ENCODE results near the gene MINDY4.

The MINDY4 gene

DNA sequence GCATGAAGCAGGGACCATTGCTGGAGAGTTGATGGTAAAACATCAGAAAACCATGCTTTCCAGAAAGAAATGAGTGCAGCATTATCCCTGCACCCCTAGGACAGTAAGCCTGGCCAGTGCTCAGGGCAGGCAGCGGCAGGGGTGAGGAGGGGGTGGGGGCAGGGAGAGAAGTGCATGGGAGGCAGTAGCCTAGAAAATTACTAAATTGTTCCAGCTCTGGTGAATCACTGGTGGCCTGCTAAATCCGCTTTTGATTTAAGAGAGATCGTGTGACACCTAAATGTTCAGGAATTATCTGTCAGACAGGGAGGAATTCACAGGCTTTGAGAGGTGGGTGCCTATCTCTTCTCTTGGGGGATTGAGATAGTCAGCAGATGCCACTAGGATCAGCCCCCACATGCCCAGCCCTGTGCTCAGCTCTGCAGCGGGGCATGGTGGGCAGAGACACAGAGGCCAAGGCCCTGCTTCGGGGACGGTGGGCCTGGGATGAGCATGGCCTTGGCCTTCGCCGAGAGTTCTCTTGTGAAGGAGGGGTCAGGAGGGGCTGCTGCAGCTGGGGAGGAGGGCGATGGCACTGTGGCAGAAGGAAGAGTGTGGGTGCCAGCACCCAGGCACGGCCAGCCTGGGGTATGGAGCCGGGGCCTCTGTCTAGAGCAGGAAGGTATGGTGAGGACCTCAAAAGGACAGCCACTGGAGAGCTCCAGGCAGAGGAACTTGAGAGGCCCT is 135.5 kb downstream of the MINDY4 start:
- DNase-seq: no peak

DNA sequence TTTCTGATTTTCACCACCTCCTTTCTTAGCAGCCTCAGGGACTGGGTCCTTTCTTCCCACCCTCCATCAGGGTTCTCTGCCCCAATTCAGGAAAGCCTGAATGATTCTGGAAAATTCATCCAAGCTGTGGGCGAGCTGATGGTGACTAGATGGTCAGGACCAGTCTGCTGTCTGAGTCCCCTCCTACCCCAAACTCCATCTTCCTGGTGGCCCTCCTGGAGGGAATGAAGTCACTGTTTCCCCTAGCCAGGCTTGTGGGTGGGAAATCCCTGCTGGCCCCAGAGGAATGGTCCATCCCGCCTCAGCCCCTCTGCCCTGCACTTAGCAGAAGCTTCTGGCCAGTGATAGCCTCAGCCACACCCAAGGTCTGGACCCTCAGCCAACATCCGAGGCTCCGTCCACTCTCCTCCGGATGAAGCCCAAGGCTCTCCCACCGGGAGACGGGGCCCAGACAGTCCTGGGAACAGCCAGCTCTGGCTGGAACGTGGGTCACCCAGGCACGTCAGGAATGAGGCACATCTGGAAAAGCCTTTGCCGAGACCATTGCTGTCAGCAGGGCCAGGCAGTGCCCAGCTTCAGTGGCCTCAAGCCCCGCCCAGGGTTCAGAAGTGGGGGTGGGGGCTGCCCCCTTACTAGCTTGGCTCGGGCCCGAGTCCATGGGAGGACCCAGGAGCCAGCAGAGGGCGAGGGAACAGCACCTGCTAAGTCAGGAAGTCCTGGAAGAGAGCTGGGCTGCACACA is 136.5 kb downstream of the MINDY4 start:
- no peak for DNase-seq

DNA sequence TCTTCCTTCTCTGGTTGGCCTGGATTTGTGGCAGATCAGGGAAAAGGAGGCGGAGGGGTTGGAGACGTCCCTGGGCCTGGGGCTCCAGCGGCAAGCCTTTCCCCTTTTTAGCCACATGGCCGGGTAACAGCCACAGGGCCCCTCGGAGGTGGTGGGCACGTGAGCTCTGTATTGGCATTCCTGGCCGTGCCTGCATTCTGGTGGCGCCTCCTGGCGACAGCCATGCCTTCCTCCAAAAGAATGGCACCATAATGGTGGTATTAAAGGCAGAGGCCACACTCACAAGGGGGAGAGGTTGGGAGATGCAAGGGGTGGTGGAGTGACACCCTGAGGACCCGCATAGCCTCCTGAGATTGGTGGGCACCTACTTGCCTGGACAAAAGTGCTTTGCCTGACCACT is 137.5 kb downstream of the MINDY4 start:
- no peak for DNase-seq

DNA sequence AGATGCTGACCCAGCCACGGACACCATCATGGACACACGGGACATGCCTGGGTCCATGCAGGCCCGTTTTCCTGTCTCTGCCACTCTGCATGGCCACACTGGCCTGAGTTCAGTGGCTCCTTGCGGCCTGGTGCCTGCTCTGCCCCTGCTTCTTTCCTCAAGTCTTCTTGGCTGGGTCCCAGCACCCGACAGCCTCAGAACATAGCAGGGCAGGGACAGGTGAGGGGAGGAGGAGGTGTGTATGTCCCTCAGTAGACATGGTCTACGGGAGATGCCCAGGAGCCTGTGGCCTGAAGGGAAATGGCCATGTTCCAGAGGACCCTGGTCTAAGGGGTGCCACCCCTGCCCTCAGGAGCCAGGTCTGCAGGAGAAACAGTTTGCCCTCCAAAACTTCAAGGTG is 138.2 kb downstream of the MINDY4 start:
- DNase-seq: no peak

DNA sequence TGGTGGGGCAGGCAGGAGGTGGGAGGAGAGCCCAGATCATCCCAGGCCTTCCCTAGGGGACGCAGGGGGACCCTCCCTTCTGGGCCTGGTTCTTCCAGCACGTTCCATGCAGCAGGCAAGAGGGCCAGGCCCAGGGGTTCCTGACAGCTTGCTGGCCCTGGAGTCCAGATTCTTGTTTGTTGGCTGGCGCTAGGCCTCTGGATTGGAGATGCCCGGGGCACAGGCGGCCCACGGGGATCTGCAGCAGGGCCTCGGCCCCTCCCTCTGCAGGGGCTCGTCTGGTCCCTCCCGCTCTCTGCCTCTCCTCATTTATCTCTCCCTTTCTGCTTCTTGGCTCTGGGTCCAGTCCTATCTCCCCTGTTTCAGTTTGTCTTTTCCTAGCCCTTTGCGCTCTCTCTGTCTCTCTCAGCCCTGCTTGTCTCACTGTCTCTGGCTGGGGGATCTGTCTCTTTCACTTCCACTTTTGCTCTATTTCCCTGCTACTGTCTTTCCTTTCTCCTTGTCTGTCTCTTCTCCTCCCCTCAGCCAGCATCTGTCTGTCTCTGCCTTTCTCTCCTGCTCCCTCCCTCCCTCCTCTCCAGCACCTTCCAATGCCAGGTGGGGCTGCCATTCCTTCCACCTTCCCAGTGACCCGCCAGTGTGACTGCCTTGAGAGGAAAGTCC is 139.3 kb downstream of the MINDY4 start:
- no peak for DNase-seq

DNA sequence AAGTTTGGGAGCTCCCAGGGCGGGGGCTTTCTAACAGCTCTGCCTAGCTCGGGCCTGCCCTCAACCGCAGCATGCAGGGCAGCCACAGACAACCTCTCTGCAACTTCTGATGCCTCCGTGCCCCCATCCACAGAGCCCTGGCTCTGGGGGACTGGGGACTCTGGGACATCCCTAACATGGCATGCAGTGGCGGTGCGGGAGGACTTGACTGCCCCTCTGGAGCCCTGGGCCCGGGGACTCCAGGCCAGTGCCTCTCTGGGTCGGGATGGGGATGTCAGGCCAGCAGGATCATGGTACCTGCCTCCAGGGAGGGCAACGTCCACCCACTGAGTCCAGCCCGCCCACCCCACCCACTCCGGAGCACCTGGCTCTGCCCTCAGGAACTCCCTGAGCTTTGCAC is 139.9 kb downstream of the MINDY4 start:
- no peak for DNase-seq

DNA sequence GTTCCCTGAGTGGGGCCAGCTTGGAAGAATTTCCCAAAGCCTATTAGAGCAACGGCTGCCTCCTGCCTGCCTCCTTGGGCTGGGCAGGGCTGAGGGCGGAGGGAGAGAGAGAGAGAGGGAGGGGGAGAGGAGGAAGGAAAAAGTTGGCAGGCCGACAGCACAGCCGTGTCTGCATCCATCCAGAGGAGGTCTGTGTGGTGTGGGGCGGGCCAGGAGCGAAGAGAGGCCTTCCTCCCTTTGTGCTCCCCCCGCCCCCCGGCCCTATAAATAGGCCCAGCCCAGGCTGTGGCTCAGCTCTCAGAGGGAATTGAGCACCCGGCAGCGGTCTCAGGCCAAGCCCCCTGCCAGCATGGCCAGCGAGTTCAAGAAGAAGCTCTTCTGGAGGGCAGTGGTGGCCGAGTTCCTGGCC is 140.3 kb downstream of the MINDY4 start, which contains the start of gene AQP1:
AQP1 (plus strand) TSS at position 293 of the 409 bp plus-strand sequence; CDS start at position 350, 57 bp downstream.
- no peak for DNase-seq

DNA sequence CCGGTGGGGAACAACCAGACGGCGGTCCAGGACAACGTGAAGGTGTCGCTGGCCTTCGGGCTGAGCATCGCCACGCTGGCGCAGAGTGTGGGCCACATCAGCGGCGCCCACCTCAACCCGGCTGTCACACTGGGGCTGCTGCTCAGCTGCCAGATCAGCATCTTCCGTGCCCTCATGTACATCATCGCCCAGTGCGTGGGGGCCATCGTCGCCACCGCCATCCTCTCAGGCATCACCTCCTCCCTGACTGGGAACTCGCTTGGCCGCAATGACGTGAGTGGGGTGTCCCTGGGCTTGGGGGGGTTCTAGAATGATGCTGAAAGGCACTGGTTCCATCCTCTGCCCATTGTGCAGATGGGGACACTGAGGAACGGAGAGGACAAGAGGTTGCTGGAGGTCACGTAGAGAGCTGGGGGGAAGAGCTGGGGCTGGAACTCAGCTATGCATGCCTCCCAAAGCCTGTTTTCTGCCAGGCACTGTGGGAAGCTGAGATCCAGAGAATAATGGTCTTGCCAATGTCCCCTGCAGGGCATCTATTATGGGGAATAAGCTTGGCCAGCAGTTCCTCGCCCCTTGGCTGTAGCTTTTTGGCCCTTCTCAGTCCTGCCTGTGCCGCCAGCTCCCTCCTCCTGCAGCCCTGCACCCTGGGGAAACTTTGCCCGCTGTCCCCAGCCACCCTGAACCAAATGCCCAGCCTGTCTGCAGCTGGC is 141.0 kb downstream of the MINDY4 start:
- DNase-seq: no peak

DNA sequence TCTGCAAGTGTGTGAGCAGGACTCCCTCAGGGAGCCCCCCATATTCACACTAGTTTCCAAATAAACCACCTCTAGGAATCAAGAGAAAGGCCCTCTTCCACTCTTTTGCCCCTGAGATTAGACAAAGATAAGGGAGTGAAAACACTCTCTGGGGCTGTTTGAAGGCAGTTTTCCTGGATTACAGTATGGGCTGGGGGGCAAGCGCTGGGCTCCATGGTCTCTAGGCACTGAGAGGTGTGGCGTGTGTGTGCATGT is 141.4 kb downstream of the MINDY4 start:
- no peak for DNase-seq

DNA sequence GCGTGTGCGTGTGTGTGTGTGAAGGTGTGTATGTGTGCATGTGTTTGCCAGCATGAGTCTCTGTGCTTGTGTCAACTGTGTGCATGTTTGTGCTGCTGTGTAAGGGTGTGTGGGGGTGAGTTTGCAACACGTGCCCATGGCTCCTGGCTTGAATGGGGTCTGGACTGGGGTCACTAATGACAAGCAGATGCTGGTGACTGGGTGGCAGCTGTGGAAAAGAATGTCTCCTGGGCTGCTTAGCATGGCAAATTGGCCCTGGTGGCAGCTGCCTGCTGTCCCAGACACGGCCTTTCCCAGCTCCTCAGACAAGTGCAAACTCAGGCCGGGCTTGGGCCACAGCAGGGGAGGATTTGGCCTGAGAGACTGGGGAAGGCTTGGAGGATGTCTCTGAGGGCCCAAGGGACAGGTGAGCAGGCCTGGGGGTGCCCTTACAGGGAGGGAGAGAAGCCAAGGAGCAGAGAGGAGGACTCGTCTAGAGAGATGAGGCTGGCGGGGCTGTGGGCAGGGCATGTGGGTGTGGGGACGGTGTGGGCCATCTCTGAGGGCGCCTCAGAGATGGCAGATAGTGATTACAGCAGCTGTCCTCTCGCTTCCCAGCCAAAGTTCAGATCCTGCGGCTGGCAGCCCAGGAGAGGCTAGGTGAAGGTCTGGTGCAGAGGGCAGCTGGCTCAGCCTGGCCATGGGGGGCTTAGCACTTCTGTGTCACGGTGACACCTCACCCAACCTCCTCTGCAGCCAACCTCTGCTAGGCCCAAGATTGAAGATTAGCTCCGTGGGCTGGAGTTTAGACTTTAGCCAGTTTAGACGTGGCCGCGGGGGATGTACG is 142.0 kb downstream of the MINDY4 start:
- DNase-seq: no peak

DNA sequence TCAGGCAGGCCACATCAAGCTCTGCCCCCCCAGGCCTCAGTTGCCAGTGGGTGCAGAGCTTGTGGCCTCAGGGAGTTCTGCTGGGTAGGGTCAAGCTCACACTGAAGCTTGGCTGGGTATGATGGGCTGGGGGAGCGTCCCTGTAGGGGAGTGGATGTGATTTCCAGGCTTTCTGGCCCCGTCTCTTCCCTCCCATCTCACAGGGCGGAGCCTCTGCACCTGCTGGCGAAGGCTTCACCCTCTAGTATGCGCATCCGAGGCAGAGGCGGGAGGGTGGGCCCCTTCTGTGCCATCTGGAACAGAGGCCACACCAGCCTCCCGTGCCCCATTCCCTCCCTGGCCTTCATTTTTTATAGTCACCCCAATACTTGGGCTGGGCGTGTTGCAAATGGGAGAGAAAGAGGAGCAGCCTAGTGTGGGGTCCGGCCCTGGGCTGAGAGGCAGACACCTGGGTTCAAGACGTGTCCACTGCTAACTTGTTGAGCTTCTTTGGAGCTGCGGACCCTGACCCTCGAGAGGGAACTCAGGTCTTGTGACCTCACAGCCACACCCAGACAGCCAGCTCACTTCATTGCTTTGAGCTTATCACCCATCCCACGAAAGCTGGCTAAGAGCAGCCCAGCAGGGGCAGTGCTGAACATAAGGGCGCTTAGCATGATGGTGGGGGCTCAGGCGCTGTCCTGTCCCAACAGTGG is 142.8 kb downstream of the MINDY4 start:
- no peak for DNase-seq

DNA sequence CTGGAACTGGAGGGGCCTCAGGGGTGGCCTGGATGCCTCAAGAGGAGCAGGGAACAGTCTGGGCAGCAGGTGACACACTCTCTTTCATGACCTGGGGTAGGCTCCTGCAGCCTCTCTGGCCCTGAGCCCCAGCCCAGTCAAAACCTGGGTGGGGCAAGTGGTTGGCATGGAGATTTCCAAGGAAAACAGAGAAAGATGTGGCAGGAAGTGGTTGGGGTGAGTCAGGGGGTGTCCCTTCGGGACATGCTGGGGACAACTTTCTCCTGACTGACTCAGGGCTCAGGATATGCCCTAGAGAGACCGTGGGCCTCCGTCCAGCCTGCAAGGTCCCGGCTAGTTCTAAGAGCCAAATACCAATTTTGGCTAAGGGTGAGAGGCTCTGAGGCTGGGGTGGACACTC is 143.4 kb downstream of the MINDY4 start:
- DNase-seq: no peak

DNA sequence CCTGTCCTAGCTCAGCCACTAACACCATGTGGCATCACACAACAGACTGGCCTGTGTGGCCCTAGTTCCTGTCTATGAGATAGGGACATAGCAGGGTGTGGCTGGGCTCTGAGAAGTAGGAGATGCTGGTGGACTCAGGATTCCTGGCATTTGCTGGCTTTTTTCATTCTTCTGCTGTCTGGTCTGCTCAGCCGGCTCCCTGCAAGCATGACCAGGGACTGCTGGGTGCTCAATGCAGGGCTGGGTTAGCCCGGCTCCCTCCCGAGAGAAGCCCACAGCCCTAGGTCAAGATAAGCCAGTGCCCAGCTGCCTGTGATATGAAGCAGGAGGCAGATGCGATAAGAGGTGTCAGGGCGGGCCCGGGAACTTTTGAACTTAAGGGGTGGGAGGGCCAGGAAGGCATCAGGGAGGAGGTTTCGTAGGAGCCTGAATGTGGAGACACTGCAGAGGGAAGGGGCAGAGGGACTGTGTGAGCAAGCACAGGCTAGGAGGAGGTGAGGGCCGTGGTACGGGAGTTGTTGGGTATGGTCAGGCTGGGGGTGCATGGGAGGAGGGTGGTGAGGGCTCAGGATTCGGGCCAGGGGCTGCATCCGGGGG is 143.9 kb downstream of the MINDY4 start:
- DNase-seq: no peak

DNA sequence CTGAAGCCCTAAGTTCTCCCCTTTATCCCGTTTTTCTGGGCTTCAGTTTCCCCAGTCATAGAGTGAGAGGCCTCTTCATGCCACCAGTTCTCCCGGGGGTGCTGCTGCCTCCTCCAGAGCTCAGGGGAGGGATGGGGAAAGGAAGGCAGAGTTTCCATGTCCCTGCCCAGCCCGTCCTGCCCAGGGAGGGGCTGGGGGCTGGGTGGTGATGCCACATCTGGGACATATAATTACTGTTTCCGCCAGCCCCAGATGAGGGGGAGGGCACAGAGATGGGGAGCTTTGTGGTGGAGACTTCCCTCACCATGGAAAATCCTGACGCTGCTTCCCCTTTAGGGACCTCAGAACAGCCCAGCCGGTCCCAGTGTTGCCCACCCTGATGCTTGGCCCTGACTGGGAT is 144.5 kb downstream of the MINDY4 start:
- DNase-seq: no peak

DNA sequence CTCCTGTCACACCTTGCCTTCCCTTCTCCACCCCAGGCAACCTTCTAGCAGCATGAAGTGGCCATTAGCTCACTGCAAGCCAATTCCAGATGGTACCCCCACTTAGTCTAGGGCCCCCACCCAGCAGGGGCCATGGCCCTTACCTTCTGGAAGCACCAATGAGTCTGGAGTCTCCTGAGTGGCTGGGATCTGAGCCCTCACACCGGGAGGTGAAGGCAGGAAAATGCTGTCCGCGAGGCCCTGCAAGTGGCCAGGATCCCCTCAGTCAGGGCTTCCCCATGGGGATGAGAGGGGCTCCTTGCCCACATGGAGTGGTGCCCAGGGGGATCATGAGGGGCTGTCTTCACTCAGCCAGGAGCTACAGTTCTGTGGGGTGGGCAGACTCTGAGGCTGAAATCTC is 145.0 kb downstream of the MINDY4 start:
- DNase-seq: no peak

DNA sequence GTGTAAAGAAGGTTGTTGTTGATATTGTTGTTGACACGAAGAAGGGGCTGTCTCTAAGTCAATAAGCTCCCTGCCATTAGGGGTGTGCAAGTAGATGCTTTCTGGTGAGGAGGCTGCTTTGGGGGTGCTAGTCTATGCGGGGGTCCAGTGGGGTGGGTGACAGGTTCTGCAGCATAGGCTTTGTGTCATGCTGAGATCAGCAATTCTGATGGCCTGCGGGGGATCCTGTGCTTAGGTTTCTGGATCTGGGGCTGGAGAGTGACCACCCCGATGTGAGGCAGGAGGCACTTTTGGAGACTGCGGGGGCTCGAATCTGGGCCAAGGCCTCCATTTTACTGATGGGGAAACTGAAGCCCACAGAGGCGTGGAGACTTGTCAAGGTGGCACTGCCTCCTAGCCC is 145.6 kb downstream of the MINDY4 start:
- DNase-seq: no peak

DNA sequence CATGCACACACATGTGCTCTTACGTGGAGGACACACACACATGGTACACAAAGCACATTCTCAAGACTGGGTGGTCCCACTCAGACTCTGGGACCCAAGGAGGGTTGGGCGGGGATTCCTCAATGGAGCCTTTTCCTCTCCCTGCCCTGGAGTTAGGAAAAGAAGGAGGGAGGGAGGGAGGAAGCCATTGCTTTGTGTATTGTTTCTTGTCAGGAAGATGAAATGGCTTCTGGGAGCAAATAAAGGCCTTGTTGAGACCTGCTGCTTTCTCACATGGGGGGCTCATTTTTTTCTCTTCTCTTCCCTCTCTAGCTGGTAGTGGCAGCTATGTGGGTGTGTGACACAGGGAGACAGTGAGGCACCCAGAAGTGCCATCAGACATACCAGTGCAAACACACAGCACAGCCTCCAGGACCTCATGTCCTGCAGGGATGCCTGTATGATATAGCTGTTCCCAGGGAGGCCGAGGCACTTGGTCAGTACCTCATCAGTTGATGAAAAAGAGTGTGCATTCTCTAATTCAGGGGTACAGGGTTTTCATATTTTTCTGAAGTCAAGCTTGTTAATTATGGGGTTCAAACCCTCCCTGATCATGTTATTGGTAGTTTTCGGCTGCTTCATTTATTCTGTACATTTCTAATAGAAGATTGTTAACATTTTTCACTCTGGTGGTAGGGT is 146.1 kb downstream of the MINDY4 start:
- no peak for DNase-seq

DNA sequence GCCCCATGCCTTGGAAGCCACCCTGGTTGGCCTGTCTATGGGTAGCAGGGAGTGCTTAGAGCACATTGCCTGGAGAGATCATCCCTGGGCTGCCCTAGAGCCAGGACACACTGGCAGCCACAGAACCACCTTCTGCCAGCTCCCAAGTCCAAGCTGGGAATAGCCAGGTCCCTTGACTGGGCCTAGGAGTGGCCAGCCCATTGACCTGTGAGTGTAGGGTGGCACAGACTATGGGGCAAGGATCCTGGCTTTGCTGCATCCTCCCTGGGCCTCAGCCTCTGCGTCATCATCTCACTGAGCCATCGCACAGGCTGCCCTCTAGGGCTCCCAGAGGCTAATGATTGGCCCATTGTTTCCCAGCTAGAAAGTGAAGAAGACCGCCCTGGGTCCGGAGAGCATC is 147.5 kb downstream of the MINDY4 start:
- DNase-seq: no peak

DNA sequence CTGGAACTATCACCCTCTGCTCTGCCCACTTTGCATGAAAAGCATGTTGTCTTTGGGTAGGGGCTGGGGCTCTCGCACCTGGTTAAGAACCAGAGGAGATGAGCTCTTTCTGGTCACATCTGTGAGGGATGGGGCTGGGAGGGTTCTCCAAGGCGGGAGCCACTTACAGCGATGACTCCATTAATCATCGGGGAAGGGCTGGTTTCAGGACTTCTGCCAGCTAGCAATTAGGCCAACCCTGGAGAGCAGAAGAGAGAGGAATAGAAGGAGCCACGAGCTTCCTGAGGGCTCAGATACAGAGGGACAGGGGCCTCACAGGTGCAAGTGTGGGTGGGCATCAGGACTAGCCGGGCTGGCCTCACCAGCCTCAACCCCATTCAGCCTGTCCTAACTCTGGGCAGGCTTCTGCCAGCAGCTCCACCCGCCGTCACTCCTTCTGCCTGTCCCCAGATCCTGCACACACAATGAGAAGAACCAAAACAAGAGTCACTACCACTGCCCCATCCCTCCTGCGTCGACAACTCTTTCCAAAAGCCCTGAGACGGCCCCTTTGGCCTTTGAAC is 148.9 kb downstream of the MINDY4 start:
- DNase-seq: no peak
